ENCODE measurements around the gene SYT13. TPM values are rescaled to one million over a fixed set of nuclear protein-coding genes. Genes with fewer than 3 reads are reported as not detected.

SYT13 gene
- total RNA-seq, 4 donors from 2014 or later: 0.03 to 1.6 TPM; not detected in 2

DNA sequence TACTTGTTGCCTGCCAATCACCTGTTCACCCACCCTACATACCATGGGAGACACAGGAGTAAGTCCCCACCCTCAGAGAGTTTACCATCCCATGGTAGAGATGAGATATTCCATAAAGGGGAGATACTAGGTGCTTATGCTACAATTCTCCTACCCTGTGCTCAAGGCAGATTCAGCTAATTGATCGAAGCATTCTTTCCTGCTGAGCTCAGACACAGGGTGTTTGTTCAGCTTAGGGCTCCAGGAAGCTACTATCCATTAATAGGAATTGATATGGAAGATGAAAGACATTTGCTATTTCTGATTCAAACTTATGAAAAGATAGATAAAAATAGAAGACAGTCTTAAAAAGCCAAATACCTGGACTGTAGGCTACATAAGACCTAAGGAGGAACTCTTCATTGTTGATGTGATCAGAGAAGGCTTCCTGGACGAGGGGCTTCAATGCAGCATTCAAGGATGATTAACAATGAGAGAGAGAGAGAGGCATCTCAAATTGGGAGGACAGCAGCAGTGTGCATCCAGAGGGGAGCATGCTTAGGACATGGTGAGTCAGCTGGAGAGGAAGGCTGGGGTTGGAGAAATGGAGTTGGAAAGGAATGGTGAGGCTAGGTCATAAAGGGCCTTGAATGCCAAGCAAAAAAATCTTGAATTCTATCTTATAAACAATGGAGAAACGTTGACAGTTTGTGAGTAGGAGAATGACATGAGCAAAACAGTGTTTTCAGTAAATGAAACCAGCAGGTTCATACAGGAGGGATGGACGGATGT lies 15.0 kb downstream of the SYT13 start:
- H3K4me3 ChIP-seq (ENCODE audit: low read depth, poor library complexity, severe bottlenecking): no peak overlapping the region
- no peak for DNase-seq (ENCODE audit: low spot score in 2 of 2)
- no peak for TF ChIP-seq POLR2A (IDR thresholded peaks at IDR 0.05)
- TF ChIP-seq, protein P1, sequence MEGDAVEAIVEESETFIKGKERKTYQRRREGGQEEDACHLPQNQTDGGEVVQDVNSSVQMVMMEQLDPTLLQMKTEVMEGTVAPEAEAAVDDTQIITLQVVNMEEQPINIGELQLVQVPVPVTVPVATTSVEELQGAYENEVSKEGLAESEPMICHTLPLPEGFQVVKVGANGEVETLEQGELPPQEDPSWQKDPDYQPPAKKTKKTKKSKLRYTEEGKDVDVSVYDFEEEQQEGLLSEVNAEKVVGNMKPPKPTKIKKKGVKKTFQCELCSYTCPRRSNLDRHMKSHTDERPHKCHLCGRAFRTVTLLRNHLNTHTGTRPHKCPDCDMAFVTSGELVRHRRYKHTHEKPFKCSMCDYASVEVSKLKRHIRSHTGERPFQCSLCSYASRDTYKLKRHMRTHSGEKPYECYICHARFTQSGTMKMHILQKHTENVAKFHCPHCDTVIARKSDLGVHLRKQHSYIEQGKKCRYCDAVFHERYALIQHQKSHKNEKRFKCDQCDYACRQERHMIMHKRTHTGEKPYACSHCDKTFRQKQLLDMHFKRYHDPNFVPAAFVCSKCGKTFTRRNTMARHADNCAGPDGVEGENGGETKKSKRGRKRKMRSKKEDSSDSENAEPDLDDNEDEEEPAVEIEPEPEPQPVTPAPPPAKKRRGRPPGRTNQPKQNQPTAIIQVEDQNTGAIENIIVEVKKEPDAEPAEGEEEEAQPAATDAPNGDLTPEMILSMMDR (IDR thresholded peaks at IDR 0.05): no peak
- intact Hi-C loops (cut with DNase I; ENCODE audit: low total_unique reads): no loop called here
- 73 to 79% methylated on average over 4 of the region's 4 CpGs for WGBS, 2 donors

DNA sequence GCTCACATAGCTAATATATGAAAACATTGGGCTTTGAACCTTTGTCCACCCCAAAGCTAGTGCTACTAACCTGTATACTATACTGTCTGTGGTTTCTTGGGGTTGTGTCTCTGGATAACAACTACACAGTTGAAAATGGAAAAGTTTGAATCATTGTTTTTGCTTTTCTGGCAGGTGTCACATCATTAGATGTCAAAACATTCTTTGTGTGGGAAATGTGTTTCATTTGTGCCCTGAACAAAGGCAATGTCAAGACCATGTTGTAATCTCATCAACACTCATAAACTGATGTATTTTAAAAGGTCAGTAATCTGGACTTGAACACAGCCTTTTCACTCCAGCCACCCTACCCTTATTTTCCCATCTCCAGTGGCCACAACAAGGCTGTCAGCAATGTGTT lies 16.5 kb downstream of the SYT13 start:
- TF ChIP-seq, protein P1 (IDR thresholded peaks at IDR 0.05): no peak
- TF ChIP-seq POLR2A (IDR thresholded peaks at IDR 0.05): no peak
- H3K4me3 ChIP-seq (ENCODE audit: low read depth, poor library complexity, severe bottlenecking): no peak overlapping the region
- no peak for DNase-seq (ENCODE audit: low spot score in 2 of 2)
- intact Hi-C loops (cut with DNase I; ENCODE audit: low total_unique reads): no loop called here

GRCh38 chr11:45267652-45268299 lies 18.4 kb downstream of the SYT13 start:
- intact Hi-C loops (cut with DNase I; ENCODE audit: low total_unique reads): no loop called here
- TF ChIP-seq, protein P1 (IDR thresholded peaks at IDR 0.05): no peak
- no peak for TF ChIP-seq POLR2A (IDR thresholded peaks at IDR 0.05)
- no peak for DNase-seq (ENCODE audit: low spot score in 2 of 2)
- WGBS, 2 donors: 69 to 75% methylated on average over 13 of the region's 13 CpGs
- no peak overlapping the region for H3K4me3 ChIP-seq (ENCODE audit: low read depth, poor library complexity, severe bottlenecking)

- TF ChIP-seq POLR2A (IDR thresholded peaks at IDR 0.05): no peak
- TF ChIP-seq, protein P1 (IDR thresholded peaks at IDR 0.05): no peak
- DNase-seq (ENCODE audit: low spot score in 2 of 2): no peak
- WGBS, 2 donors: 72 to 77% methylated on average over 14 of the region's 14 CpGs
- no peak overlapping the region for H3K4me3 ChIP-seq (ENCODE audit: low read depth, poor library complexity, severe bottlenecking)
- intact Hi-C loops (cut with DNase I; ENCODE audit: low total_unique reads): no loop called here
Observed at GRCh38 chr11:45267052-45267451, 19.1 kb downstream of the SYT13 start.

DNA sequence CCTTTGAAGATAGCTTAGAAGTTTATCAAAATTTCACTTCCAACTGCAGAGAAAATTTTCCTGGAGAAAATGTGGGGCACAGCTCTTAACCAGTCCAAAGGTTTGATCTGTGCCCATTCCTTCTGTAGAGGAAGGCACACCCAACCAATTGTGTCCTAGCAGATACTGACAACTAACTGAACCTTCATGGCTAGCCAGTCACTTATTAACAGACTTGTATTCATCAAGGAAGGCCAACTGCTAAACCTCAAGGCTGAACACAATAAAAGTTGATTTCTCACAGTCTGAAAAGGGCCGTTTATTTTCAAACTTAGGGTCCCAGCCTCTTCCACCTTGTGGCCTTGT lies 19.5 kb downstream of the SYT13 start:
- DNase-seq (ENCODE audit: low spot score in 2 of 2): no peak
- 84 to 95% methylated on average over 1 of the region's 1 CpG for WGBS, 2 donors
- no peak overlapping the region for H3K4me3 ChIP-seq (ENCODE audit: low read depth, poor library complexity, severe bottlenecking)
- intact Hi-C loops (cut with DNase I; ENCODE audit: low total_unique reads): no loop called here
- no peak for TF ChIP-seq POLR2A (IDR thresholded peaks at IDR 0.05)
- TF ChIP-seq, protein P1 (IDR thresholded peaks at IDR 0.05): no peak
